ENCODE data around the gene RAPGEF4.

DNA sequence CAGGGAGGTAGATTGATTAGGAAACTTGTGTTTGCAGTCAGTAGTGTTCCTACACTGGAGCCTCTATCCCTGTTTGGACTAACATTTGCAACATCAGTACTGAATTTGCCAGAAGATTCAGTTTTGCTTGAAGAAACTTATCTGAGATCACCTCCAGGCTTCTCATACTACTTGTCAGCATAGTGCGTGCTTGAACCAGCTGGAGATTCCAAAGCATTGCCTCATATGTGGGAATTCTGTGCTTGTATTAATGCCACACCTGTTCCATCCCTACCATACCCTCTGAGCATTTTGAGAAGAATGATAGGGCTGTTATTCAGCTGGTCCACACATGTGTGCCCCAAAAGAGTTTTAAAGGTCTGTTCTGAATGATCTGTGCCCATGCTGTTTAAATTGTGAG, 148.7 kb downstream of the RAPGEF4 start:
- TF ChIP-seq TAF1 (IDR thresholded peaks at IDR 0.05; ENCODE audit: borderline replicate concordance, insufficient read depth, low read length) (no peak), POLR2AphosphoS5 (IDR thresholded peaks at IDR 0.05; ENCODE audit: low read depth, low read length) (no peak), SIN3A (IDR thresholded peaks at IDR 0.05; ENCODE audit: borderline replicate concordance, insufficient read depth, low read length) (no peak), FOXP2 (optimal IDR thresholded peaks at IDR 0.05; ENCODE audit: borderline replicate concordance, extremely low read depth, extremely low read length, insufficient read depth) (no peak)
